Astrocyte (in vitro differentiated cells and primary cell): ENCODE measurements around the gene PRRG2.

Experiments used
- EZH2 ChIP-seq: IDR thresholded peaks from 2 replicates; pipeline ENCODE4 v1.6.1; 2012; ENCODE audit warnings: mild to moderate bottlenecking, low read length, inconsistent platforms; ENCODE audit not compliant: insufficient read depth
- TF ChIP-seq, protein P1 (sequence below): IDR thresholded peaks from 2 replicates; pipeline ENCODE4 v1.5.1; 2011; ENCODE audit warnings: low read depth, mild to moderate bottlenecking, inconsistent platforms, low read length, moderate library complexity; ENCODE audit not compliant: insufficient read depth

DNA sequence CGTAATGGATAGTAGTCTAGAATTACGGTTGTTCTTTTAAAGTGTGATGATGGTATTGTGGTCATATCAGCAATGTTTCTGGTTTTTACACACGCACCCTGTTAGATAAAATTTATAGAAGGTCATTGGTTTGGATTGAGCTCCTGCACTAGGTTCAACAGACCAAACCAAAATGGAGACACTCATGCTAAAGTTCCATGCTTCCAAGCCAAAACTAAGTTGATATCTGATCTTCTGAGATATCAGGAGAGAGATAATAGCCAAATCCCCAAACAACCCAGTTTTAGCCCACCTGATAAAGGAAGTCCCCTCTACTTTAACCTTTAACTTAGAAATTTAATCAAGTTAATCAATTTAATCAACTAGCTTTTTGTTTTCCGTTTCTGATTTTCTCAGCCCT, 1.9 kb upstream of the PRRG2 start:
- TF ChIP-seq, protein P1, sequence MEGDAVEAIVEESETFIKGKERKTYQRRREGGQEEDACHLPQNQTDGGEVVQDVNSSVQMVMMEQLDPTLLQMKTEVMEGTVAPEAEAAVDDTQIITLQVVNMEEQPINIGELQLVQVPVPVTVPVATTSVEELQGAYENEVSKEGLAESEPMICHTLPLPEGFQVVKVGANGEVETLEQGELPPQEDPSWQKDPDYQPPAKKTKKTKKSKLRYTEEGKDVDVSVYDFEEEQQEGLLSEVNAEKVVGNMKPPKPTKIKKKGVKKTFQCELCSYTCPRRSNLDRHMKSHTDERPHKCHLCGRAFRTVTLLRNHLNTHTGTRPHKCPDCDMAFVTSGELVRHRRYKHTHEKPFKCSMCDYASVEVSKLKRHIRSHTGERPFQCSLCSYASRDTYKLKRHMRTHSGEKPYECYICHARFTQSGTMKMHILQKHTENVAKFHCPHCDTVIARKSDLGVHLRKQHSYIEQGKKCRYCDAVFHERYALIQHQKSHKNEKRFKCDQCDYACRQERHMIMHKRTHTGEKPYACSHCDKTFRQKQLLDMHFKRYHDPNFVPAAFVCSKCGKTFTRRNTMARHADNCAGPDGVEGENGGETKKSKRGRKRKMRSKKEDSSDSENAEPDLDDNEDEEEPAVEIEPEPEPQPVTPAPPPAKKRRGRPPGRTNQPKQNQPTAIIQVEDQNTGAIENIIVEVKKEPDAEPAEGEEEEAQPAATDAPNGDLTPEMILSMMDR, result no peak
- no peak for TF ChIP-seq EZH2
